Measurements from ENCODE around the gene DDX43.

DNA sequence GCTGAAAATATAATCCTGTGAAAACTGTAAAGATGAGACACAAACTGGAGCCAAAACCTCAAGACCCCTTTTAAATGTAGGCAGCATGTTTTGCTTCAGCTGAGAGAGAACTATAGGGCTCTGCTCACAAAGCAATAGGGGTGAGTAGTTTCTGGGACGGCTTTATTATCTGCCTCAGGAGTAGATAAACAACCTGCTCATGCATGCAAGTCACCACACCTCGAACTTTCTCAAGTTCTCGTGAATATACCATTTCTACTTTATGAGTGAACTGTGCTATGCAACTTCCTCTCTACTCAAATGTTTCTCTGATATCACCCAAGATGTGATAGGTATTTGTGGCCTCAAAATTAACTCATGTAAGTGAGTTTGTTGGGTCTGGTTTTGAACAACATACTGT, 17.4 kb upstream of the DDX43 start:
- TF ChIP-seq CTCF (conservative IDR thresholded peaks at IDR 0.05; ENCODE audit: low read length) = no peak
- no peak for TF ChIP-seq EZH2phosphoT487 (IDR thresholded peaks at IDR 0.05; ENCODE audit: borderline replicate concordance)

All from Loucy (cell line).